GM12892 (cell line): ENCODE data around the gene STUM.

Source experiments
- DNase-seq: peaks from one replicate; pipeline ENCODE4 v3.0.0; 2011; ENCODE audit not compliant: insufficient read length
- FAIRE-seq: peaks from 2 replicates; lab custom pipeline; 2011; peaks lifted over from hg19 to GRCh38; lab: Jason Lieb, UNC
- POLR2A ChIP-seq: IDR thresholded peaks from 2 replicates; pipeline ENCODE4 v1.6.1; 2011; ENCODE audit warnings: low read depth, low read length, control low read depth
- POLR2AphosphoS5 ChIP-seq: IDR thresholded peaks from 2 replicates; pipeline ENCODE4 v1.6.1; 2011; ENCODE audit warnings: low read depth, low read length, control low read depth
- TAF1 ChIP-seq: IDR thresholded peaks from 2 replicates; pipeline ENCODE4 v1.6.1; 2011; ENCODE audit warnings: low read depth, mild to moderate bottlenecking, control low read depth, low read length, borderline replicate concordance

STUM gene

GRCh38 chr1:226541231-226541630 is 7.3 kb upstream of the STUM start:
- TF ChIP-seq TAF1 (no peak), POLR2A (no peak), POLR2AphosphoS5 (no peak)
- DNase-seq (no peak), FAIRE-seq (no peak)

- DNase-seq (no peak), FAIRE-seq (no peak)
- TF ChIP-seq TAF1 (no peak), POLR2AphosphoS5 (no peak), POLR2A (no peak)
Observed at GRCh38 chr1:226541631-226542622, 6.6 kb upstream of the STUM start.

- DNase-seq (no peak), FAIRE-seq (no peak)
- no peak for TF ChIP-seq POLR2AphosphoS5
- TF ChIP-seq POLR2A, result no peak
- TF ChIP-seq TAF1, result no peak
Observed at GRCh38 chr1:226542623-226543103, 5.9 kb upstream of the STUM start.

DNA sequence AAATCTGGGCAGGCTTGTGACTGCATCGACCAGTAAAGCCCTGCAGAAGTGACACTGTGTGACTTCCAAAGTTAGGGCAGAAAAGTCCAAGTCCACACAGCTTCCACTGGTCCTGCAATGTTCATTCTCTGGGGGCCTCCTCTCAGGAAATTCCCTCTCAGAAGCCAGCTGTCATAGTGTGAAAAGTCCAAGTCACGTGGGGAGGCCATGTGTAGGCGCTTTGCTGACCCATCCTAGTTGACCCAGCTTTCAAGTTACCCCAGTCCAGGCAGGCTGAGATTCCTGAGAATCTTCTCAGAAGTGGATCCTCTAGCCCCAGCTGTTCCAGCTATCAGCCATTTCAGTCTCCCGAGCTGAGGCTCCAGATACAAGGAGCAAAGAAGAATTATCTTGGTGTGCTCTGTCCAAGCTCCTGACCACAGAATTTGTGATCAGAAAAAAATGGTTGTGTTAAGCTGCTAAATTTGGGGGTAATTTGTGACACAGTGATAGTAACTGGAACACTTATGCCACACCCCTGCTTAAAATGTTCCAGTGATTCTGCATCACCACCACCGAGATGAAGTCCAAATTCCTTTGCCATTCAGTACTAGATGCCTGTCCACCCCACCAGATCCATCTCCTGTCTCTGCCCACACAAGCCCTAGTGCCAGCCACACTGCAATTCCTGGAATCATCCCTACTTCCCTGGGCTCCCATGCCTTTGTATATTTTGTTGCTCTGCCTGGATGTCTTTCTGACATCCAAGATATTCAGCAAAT is 2.5 kb upstream of the STUM start:
- DNase-seq, result no peak
- FAIRE-seq, result no peak
- TF ChIP-seq TAF1 (no peak), POLR2AphosphoS5 (no peak), POLR2A (no peak)

- TF ChIP-seq POLR2AphosphoS5 (no peak), POLR2A (no peak), TAF1 (no peak)
- DNase-seq, result no peak
- no peak for FAIRE-seq
Observed at GRCh38 chr1:226546926-226547325, 1.6 kb upstream of the STUM start.

- FAIRE-seq (peak; percentile 80), DNase-seq (peak; percentile 61)
- TF ChIP-seq POLR2AphosphoS5 (no peak), POLR2A (no peak), TAF1 (no peak)
Observed at GRCh38 chr1:226547754-226548191, 791 bp upstream of the STUM start.

DNA sequence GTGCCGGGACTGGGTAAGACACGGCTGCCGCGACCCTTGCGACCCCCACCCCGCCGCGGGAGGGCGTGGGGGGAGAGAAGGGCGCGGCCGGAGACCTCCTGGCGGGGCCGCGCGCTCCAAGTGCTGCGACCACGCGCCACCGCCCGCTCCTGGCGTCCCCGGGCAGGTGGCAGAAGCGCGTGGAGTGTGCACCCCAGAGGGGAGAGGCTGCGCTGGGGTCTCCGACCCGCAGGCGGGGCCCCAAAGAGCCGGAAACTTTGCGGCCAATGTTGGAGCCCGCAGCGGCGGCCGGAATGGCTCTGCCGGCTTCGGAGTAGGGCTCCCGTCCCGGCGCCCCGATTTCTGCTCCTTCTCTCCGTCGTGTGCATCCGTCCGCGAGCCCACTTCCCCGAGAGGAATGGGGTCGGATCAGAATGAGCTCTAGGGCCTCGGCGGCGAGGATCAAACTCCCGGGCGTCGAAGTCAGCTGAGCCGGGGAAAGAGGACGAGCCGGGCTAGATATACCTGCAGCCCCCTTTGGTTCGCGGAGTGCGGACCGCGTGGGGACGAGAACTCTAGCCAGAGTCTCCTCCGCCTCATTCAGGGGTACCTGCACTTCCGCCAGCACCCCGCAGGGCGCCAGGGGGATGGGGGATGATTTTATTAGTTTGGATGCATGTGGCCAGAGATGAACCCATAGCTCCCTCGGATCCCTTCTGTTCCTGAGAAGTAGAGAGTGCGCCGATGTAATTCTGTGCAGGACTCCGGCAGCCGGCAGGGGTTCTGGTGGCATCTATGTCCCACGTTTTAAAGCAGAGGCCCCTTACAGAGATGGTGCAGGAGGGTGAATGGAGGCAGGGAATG is 751 bp downstream of the STUM start:
- FAIRE-seq, result no peak
- DNase-seq, result no peak
- TF ChIP-seq TAF1, result no peak

DNA sequence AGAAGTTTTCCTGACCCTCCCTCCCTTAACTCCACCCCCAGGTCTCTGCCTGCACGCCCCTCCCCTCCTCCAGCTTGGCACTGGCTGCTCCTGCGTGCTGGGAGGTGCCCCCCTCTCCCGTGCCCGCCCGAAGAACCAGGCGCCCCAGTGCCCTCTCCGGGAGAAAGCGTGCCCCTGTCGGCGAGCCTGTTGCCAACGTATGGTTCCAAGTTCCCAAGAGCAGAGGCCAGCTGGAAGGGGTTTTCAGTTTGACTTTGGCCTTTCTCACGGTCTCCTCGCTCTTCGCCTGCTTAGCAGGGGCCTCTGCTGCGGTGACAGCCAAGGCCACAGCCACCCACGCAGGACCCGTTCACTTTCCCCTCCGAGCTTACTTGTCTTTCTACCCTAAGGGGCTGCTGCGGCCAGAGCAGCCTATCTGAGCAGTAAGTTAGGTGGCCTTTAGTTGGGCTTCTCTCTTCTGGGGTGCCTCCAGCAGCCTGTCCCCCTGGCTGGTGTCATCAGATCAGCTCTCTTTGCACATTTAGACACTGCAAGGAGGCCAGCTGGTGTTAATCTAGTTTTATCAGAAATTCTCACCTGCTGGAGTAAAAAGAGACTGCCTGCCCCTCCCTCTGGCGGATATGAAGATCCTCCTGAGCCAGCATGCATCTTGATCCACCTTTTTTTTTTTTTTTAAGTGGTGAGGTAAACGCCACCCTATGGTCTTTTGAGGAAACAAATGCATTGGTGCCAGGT is 1.5 kb downstream of the STUM start:
- FAIRE-seq, result peak; percentile 67

GRCh38 chr1:226550672-226551041 is 2.1 kb downstream of the STUM start:
- FAIRE-seq (no peak), DNase-seq (no peak)
- TF ChIP-seq POLR2AphosphoS5 (no peak), POLR2A (no peak), TAF1 (no peak)

More for the DNA sequence above, 1.5 kb downstream of the STUM start:
- no peak for TF ChIP-seq TAF1
- TF ChIP-seq POLR2A, result no peak
- TF ChIP-seq POLR2AphosphoS5, result no peak
- peak; percentile 33 for DNase-seq

- no peak for FAIRE-seq
- no peak for DNase-seq
- TF ChIP-seq POLR2AphosphoS5 (no peak), POLR2A (no peak), TAF1 (no peak)
Observed at GRCh38 chr1:226551299-226551698, 2.7 kb downstream of the STUM start.

DNA sequence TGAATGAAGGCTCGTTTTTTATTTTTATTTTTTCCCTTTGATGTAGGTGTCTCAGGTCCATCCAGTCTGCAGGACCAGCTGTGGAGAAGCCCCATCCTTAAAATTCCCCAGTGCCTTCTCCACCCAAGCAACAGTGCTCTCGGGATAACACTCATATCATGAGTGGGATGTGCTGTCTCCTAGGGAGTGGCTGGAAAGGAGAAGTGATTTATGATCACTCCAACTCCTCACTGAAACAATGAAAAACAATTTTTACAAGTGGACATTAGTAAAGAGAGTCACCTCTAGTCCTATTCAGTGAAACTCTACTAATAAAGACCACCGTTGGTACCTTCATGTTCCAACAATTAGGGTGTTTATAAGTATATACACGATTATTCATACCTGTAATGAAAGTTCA is 3.5 kb downstream of the STUM start:
- no peak for DNase-seq
- TF ChIP-seq POLR2A (no peak), TAF1 (no peak), POLR2AphosphoS5 (no peak)
- no peak for FAIRE-seq
